Measurements from ENCODE around the gene SPHK1.

Gene SPHK1

GRCh38 chr17:76420356-76421043 lies 36.1 kb downstream of the SPHK1 start:
- no peak for DNase-seq (ENCODE audit: extremely low read depth, low read depth)
- TF ChIP-seq, protein P1, sequence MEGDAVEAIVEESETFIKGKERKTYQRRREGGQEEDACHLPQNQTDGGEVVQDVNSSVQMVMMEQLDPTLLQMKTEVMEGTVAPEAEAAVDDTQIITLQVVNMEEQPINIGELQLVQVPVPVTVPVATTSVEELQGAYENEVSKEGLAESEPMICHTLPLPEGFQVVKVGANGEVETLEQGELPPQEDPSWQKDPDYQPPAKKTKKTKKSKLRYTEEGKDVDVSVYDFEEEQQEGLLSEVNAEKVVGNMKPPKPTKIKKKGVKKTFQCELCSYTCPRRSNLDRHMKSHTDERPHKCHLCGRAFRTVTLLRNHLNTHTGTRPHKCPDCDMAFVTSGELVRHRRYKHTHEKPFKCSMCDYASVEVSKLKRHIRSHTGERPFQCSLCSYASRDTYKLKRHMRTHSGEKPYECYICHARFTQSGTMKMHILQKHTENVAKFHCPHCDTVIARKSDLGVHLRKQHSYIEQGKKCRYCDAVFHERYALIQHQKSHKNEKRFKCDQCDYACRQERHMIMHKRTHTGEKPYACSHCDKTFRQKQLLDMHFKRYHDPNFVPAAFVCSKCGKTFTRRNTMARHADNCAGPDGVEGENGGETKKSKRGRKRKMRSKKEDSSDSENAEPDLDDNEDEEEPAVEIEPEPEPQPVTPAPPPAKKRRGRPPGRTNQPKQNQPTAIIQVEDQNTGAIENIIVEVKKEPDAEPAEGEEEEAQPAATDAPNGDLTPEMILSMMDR (IDR thresholded peaks at IDR 0.05; ENCODE audit: low read depth, low read length): no peak

DNA sequence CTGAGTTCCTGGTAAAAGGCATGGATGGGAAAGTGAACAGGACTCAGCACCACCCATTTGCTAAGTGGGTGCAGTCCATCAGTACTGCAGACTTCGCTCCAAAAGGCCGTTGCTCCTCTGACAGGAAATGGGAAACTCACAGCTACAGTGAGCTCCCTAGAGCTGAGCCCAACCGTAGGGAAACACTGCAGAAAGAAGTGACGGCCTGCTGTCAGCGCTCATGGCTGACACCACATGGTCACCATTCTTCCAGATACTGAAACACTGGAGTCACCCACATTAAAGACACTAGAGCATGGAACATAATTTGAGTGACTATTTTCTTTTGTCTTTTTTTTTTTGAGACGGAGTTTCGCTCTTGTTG lies 36.6 kb downstream of the SPHK1 start:
- no peak for DNase-seq (ENCODE audit: extremely low read depth, low read depth)

GRCh38 chr17:76422406-76422805 lies 38.0 kb downstream of the SPHK1 start:
- TF ChIP-seq, protein P1 (IDR thresholded peaks at IDR 0.05; ENCODE audit: low read depth, low read length): no peak

More for the DNA sequence above, 36.6 kb downstream of the SPHK1 start:
- TF ChIP-seq, protein P1 (IDR thresholded peaks at IDR 0.05; ENCODE audit: low read depth, low read length): no peak

DNA sequence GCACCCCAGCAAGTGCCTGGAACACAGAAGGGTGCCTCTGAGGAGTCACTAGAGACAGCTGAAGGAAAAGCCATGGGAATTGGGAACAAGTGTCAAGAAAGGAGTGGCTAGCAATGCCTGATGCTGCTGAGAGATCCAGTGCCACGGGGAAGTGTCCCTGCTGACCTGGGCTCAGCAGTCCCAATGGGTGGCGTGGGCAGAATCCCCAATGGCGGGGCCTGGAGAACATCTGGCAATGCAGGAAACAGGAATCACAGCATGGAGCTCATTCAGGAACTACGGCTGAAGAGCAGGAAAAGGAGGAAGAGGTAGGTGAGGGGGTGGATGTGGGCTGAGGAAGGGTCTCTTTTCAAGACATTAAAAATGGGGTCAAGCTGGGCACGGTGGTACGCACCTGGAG lies 38.5 kb downstream of the SPHK1 start:
- TF ChIP-seq, protein P1 (IDR thresholded peaks at IDR 0.05; ENCODE audit: low read depth, low read length): no peak

More at GRCh38 chr17:76422406-76422805, 38.0 kb downstream of the SPHK1 start:
- no peak for DNase-seq (ENCODE audit: extremely low read depth, low read depth)

DNA sequence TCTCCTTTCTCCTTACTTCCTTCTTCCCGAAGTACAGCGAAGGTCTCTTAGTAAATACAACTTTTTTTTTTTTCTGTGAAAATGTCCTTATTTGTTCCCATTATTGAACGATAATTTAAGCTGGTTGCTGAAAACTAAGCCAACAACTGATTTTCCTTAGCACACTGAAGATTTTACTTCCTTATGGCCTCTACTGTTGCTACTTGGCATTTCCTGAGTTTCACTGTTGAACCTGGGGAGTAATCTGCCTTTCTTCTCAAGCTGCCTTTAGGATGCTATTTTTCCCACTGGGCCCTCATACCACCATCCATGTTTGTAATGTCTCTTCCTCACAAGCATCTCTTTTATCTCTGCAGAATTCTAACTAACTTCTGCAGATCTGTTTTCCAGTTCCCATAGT lies 42.4 kb downstream of the SPHK1 start:
- TF ChIP-seq, protein P1 (IDR thresholded peaks at IDR 0.05; ENCODE audit: low read depth, low read length): no peak
- no peak for DNase-seq (ENCODE audit: extremely low read depth, low read depth)

More for the DNA sequence above, 38.5 kb downstream of the SPHK1 start:
- no peak for DNase-seq (ENCODE audit: extremely low read depth, low read depth)

DNA sequence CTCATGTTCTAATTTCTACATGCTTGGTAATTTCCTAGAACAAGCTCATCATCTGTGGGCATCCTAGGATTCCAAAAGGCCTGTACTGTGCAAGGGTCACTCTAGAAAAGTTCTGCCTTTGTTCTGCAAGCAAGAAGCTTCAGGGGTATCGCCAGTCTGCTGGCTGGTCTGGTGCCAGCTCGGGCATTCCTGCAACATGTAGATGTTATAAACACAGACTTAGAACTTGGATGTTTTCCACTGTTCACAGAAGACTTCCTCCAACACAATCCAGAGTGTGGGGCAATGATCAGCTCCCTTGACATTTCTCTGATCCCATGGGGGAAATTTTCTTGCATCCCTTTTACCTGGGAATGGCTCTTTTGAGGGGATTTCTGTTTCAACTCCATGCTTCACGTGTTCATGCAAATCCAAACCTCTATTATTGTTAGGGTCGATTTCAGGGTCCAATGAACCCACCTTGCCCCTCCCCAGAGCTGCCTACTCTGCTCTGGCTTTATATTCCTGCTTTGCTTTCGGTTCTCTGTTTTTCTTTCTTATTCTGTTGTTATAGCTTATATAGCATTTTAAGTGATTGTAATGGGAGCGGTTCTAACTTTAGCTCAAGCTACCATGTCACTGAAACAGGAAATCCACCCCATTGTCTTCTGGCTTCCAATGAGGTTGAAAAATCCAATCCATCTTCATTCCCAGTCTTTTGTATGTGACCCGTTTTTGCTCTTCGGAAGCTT lies 43.3 kb downstream of the SPHK1 start:
- TF ChIP-seq, protein P1 (IDR thresholded peaks at IDR 0.05; ENCODE audit: low read depth, low read length): no peak
- DNase-seq (ENCODE audit: extremely low read depth, low read depth): peak; percentile 34

- TF ChIP-seq, protein P1 (IDR thresholded peaks at IDR 0.05; ENCODE audit: low read depth, low read length): no peak
- no peak for DNase-seq (ENCODE audit: extremely low read depth, low read depth)
Observed at GRCh38 chr17:76428511-76428910, 44.1 kb downstream of the SPHK1 start.

Measured in AG09319 (cell line).